GM12892 (cell line): ENCODE data around the gene CTF1.

Experiments
- POLR2A ChIP-seq: IDR thresholded peaks from 2 replicates; pipeline ENCODE4 v1.6.1; 2011; ENCODE audit warnings: low read depth, low read length, control low read depth
- TAF1 ChIP-seq: IDR thresholded peaks from 2 replicates; pipeline ENCODE4 v1.6.1; 2011; ENCODE audit warnings: low read depth, mild to moderate bottlenecking, control low read depth, low read length, borderline replicate concordance

GRCh38 chr16:30946671-30947540 lies 50.5 kb downstream of the CTF1 start:
- TF ChIP-seq POLR2A (no peak), TAF1 (no peak)
